AG08396 (cell line): ENCODE measurements around the gene SNAP29.
"Not testable (repeated sequence)": the region's sequence is repeated elsewhere in the genome, so short reads cannot be mapped to it uniquely, and the experiment has no call there.

Source experiments
- DNase-seq: peaks from one replicate; pipeline ENCODE4 v3.0.0; 2012; ENCODE audit warnings: low spot score, mixed read lengths

The SNAP29 gene

DNA sequence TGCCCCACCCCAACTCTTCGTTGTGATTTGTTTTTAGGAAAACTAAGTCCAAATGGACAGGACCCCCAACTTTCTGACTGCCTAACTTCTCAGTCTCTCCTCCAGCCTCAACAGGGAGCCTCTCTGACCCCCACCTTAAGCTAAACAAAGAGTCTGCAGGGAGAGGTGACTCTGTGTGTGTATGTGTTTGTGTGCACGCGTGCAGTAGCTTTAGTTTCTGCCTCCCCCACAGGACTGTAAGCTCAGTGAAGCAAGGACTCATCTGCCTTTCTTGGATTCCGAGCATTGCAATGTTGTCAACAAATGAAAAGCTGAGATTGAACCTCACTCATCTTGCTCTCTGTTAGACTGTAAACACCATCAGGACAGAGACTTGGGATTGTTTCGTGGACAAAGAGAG is 7.9 kb downstream of the SNAP29 start:
- DNase-seq: no peak

DNA sequence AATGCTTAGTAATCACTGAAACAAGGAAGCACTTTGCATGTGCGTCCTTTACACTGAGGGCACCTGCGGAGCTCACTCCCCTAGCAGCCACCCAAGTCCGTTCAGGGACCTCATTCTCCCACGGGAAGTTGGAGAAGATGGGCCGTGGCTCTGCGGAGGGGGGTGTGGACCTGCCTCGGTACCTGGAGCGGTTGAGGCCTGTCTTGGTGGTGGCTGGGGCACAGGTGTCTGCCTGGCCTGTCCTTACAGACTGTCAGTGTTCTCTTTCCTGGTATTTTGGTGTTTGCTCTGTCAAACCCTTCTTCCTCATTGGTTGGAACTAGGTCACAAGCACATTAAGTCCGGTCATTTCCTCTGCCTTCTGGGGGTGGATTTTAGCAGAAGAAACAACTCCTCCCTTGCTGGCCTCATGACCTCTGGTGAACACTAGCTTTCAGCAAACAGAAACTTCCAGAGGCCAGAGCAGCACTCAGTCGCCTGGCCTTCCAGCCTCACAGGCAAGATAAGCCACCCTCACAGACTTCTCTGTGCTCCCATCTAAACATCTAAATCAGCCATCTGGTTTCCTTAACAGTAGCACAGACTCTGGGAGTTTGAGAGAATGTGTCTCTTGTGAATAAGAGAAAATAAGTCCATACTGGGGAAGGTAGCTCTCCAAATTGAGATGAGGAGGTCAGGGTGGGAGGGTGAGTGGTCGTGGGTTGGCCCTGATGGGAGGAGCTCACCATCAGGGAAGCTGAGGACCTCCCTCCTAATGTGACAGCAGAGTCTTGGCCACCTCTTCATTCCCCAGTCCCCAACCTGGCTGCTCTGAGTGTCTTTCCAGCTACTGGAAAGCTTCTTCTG is 8.6 kb downstream of the SNAP29 start:
- peak; percentile 57 for DNase-seq

DNA sequence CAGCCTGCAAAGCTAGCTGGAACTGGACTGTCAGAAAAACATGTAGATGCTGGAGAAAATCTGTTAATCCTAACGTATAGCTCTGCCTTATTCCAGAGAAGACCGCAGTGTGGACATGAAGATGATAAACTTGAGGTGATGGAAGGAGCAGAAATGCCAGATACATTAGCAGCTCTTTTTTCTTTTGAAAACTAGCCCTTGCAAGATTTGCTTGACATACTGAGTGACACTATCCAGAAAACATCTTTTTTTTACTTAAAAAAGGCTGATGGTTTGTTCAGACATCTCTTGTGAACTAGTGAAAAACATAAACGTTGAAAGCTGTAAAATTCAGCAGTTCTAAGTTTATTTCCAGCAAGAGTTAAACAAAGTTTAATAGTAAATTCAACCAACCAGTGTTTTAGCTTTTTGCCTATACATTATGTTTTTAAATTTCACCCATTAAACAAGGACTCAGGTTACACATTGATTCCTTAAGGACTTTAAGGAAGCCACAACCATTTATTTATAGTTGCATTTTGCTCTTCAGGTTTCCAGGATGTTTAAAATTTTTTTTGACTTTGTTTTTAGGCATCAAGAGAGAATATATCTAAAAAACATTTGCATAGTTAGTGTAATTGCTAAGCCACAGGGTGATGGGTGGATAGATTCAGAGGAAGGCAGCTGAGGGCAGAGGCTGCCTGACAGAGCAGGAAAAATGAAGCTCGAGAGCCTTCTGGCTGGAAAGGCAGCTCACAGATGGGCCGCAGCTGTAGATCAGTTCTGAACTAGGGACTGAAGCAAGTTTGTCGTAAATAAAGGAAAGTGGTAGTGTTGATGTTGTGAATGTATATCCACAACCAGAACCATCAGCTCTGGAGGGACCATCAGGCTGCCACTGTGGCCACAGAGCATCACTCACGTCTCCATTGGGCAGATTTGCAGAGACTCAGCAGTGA is 9.5 kb downstream of the SNAP29 start:
- DNase-seq: no peak

DNA sequence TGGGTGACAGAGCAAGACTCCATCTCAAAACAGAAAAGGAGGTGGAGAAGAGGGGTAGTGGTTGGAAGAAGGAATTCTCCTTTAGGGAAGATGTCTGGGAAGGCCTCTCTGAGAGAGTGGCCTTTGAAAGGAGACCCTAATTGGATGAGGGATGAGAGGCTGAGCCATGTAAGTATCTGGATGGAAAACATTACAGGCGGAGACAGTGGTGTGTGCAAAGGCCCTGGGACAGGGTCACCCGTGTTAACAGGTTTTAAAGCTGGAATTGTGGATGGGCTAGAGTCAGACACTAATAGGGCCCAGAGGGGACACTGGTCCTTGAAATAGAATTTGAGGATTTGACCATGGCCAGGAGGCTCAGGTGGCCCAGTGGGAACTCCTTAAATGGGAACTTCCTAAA is 10.4 kb downstream of the SNAP29 start:
- no peak for DNase-seq

DNA sequence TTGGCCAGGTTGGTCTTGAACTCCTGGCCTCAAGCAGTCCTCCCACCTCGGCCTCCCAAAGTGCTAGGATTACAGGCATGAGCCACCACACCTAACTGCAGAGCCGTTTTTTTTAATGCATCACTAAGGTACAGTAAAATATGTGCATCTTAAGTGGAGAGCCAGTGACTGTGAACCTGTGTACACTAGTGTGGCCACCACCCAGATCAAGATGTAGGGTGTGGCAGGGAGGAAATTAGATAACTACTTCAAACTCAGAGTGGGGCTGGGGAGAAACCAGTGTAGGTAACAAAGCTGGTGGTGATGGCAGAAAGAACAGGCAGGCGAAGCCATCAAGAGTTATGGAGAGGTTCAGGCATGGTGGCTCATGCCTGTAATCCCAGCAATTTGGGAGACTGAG is 14.4 kb downstream of the SNAP29 start:
- DNase-seq: no peak

DNA sequence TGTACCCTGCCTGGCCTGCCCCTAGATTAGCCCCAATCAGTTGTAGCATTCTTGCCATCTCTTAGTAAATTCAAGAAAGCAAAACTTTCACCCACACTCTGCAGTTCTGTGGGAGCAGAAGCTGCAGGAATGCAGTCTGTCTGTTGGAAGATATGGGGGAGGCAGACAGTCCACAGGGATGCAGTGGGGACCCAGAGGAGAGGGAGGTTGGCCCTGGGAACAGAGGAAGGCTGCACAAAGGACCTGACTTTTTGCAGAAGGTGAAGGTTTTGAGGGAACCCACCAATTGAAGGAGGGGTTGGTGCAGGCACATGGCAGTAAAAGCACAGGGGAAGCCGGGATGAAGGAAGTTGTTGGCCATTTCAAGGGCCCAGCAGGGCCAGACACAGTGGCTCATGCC is 16.5 kb downstream of the SNAP29 start:
- no peak for DNase-seq

DNA sequence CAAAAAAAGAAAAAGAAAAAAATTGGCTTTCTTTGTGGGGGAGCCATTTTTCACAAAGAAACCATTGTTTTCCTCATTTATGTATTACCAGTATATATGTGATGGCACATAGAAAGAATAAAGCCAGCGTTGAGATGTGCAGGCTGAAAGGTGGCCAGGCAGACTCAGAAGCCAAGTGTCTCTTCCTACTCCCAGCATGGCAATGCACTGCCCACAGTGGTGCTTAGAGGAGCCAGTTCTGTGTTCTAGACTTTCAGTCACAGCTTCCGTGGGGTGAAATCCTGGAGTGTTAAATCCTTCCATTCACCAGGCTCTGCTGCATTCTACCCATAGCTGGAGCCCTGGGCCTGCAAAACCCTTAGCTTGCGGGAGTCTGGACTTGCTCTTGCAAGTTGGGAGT is 18.9 kb downstream of the SNAP29 start:
- no peak for DNase-seq

DNA sequence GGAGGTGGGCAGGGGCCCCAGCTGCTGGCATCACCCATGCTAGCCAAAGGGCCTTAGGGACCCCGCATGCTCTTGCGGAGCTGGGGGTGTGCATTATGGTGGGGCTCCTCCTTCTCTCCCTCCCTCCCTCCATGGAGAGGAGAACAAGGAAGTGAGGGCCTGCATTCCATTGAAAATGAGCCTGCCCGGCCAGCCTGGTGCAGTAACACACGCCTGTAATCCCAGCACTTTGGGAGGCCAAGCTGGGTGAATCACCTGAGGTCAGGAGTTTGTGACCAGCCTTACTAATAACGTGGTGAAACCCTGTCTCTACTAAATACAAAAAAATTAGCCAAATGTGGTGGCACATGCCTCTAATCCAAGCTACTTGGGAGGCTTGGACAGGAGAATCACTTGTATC is 22.4 kb downstream of the SNAP29 start:
- no peak for DNase-seq

DNA sequence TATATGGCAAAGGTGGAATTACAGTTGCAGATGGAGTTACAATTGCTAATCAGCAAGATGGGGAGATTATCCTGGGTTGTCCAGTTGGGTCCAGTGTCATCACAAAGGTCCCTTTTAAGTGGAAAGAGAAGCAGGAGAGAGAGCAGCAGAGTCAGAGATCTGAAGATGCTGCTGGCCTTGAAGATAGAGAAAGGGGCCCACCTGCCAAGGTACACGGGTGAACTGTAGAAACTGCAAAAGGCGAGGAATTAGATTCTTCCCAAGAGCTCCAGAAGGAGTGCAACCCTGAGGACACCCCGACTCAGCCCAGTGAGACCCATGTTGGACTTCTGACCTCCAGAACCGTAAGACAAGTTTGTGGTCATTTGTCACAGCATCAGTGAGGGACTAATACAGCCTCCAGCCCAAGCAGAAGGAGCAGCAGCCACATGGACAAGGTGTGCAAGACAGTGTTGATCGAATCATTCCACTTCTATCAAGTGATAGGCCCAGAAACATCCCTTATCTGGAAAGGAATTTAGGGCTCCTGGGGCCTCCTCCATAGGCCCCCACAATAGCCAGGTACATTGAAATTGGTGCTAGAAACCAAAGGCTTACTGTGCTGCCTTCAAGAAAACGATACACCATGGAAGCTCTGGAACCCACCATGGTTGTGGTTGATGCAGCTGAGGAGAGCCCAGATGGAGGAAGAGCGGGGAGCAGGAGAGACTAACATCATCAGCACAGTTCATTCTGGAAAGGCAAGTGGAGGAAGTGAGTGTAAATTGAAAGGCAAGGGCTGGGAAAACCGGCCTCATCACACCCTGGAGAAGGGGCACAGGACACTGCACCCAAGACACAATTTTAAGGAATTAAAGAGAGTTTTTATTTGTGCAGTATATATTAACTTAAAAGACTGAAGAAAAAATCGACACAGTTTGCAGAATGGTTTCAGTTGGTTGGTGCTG is 23.3 kb downstream of the SNAP29 start:
- DNase-seq: no peak

DNA sequence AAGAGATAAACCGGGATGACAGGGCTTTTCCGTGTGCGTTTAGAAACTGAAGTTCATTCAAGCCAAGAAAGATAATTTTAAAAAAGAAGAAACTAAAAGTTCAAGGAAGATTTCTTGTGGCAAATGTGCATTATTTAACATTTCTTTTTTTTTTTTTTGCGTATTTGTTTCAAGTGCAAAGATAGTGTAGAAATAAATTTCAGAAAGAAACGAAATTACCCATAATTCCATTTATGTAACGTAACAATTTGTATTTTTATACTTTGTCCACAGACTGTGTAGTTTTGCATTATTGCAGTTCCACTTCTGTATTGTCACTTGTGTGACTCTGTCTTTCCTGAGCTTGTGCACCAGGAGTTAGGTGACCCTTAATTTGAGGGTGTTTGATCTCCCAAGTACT is 24.0 kb downstream of the SNAP29 start:
- no peak for DNase-seq

DNA sequence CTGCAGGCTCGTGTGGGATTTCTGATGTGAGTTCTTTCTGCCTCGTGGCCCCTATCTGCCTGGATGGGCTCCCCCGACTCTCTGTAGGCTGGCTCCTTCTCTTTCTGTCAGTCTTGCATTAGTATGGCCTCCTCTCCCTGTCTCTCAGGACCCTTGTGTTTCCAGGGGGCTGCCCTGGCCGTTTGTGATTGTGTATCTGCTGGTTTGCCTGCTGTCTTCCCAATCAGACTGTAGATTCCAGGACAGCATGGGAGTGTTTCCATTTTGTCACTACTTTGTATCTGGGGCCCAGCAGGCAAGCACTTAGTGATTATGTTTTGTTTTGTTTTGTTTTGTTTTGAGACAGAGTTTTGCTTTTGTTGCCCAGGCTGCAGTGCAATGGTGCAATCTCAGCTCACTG is 25.6 kb downstream of the SNAP29 start:
- no peak for DNase-seq

DNA sequence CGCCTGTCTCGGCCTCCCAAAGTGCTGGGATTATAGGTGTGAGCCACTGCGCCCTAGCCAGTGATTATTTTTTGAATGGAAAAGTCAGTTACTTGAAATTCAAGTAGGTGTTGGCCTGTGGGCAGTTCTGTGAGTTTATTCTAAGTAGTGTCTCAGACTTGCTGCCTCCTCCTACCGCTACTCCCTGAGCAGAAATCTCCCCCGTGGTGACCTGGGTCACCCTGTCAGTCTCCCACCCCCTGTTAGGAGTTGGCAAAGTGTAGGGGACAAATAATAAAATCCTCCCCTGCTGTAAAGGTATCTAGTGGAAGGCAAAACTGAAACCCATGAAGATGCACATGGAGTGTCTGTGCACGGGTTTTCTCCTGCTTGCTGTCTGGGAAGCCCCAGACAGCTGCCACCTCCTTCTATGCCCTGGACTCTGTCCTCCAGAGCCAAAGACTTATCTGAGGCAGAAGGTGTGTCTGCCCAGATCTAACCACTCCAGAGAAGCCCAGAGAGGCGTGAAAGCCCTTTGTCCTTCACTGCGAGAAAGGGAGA is 26.3 kb downstream of the SNAP29 start:
- no peak for DNase-seq

DNA sequence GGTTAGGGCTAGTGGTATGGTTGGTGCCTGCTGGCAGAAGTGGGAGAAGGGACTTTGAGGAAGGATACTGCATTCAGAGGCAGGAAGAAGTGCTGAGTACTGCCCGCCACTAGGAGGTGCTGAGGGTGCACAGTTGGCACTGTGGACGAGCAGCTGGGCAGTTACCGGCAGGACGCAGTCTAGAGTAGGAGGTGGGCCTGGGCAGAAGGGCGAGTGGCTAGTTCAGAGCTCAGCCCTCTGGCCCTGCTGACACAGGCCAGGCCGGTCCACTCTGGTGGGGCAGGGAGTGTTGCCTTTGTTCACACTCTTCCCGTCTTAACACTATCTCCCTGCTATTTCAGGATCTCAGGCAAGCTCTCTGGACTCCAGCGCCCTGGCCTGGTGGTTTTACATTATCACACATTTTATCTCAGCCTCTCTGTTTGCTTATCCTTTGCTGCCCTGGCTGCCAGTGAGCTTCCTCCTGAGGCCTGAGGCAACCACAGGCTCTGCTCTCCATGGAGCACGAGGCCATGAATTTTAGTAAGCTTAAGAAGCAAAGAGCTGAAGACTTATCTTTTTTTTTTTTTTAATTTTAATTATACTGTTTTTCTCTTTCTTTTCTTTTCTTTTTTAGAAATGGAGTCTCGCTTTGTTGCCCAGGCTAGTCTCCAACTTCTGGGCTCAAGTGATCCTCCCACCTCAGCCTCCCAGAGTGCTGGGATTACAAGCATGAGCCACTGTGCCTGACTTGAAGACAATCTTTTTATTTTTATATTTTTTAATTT is 26.9 kb downstream of the SNAP29 start:
- peak; percentile 85 for DNase-seq

DNA sequence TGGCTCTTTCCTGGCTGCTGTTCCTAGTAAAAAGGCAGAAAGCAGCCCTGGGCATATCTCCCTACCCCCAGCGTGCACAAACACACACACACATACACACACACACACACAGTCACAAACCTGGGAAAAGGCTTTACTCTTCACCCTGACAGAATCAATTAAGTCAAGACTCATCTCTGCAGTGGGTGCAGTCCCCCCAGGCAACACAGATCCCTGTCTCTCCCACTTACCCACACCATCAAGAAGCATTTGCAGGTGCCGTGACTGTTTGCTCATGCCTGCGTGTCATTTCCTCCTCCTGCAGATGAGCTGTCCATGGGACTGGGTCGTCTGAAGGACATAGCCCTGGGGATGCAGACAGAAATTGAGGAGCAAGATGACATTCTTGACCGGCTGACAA is 28.6 kb downstream of the SNAP29 start:
- no peak for DNase-seq

DNA sequence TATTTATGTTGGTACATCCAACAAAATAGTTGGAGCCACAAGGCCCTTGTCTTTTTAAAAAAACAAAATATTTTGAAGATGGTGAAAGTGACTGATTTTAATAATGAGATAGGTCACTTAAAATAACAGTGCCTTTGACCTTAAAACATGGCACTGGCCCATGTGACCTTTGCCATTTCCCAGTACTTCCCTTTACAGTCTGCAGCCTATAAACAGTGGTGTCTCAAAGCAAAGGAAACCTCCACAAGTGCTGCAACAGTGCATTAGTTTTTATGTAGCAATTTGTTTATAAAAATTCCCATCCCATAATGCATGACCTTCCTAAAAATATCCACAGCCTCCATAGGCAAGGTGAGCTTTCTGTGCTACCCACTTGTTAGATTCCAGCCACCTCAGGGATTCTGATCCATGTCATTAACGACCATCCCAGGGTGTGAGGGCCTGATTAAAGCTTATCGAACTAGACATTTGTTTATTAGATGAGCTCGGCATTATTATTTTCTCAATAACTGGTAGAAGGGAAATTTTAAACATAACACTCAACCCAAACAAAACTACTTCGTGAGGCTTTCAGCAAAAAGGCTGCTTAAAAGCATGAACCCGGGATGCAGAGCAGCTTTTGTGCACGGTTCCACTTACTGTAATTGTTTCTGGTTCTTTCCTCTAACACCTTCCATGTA is 30.4 kb downstream of the SNAP29 start:
- DNase-seq: no peak

DNA sequence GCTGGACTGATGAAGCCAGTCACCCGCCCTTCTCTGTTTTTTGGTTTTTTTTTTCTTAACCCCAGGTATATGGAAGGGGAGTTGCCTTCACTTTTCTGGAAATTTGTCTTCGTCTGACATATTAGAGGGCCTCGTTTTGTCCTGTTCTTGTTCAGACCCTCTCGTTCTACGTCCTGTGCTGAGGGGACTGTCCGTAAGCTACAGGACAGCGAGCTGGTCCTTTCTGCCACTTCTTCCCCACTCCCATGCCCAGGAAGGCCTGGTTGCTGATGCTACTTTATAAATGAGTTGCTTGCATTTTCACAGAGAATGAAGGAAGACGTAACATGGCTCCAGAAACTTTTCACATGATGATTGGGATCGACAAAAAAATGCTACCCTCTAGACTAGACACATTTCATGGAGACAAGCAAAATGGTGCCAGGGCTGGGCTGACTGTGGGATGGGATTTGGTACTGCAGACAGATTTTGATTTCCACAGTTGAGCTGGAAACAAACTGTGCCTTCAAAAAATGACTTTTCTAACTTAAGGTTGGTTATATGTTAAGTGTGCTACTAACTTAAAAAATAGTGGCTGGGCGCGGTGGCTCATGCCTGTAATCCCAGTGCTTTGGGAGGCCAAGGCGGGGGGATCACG is 31.2 kb downstream of the SNAP29 start:
- no peak for DNase-seq

DNA sequence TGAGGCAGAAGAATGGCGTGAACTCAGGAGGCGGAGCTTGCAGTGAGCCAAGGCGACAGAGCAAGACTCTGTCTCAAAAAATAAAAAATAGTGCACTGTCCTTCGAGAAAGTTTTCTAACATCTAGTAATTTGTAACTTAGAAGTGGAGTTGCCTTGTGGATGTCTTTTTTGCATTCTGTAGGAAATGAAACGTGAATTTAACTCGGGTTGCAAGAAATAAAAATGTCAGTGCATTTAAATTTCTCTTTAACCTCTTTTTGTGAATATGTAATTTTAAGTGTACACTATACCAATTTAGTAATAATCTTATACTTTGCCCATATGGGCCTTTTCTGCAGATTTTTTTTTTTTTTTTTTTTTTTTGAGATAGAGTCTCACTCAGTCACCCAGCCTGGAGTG is 32.2 kb downstream of the SNAP29 start:
- DNase-seq: no peak

DNA sequence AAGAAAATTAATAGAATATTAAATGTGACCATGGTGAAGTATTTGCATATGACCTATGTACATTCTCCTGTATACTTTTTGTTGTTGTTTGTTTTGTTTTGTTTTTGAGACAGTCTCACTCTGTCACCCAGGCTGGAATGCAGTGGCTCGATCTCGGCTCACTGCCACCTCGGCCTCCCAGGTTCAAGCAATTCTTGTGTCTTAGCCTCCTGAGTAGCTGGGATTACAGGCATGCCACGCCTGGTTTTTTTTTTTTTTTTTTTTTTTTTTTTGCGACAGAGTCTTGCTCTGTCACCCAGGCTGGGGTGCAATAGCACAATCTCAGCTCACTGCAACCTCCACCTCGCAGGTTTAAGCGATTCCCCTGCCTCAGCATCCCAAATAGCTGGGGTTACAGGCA is 38.9 kb downstream of the SNAP29 start:
- not testable (repeated sequence) for DNase-seq

DNA sequence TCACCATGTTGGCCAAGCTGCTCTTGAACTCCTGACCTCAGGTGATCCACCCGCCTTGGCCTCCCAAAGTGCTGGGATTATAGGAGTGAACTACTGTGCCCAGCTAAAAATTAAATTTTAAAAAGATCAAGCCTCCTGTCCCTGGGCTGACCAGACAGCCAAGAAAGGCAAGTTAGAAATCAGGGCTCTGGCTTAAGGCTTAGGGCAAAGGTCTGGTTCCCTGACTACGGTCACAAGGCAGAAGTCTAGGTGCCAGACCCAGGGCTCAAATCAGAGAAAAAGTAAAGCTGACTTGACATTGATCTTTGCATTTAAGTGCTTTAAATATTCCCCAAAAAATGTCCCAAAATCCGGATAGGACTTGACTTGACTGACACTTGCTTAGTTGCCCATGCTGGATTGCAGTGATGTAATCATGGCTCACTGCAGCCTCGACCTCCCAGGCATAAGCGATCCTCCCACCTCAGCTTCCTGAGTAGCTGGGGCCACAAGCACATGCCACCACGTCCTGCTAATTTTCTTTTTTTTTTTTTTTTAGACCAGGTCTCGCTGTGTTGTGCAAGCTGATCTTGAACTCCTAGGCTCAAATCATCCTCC is 41.1 kb downstream of the SNAP29 start:
- no peak for DNase-seq
